ENCODE results near the gene YWHAE.
"Not testable (repeated sequence)": the region's sequence is repeated elsewhere in the genome, so short reads cannot be mapped to it uniquely, and the experiment has no call there.

The YWHAE gene

DNA sequence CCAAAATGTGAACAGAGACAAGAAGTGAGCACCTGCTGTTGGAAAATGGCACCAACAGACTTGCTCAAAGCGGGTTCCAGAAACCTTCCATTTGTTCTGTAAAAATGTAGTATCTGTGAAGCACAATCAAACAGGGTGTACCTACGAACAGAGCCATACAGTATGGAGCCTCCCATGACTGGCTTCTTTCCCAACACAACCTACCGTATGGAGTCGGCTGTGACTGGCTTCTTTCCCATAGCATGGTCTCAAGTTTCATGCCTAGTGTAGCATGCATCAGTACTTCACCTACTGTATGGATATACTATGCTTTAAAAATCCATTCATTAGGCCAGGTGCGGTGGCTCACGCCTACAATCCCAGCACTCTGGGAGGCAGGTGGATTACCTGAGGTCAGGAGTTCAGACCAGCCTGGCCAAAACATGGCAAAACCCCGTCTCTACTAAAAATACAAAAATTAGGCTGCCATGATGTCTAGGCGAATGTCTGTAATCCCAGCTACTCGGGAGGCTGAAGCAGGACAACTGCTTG is 26.2 kb downstream of the YWHAE start:
- DNase-seq: no peak

GRCh38 chr17:1372618-1373017 is 27.4 kb downstream of the YWHAE start:
- DNase-seq: no peak

- no peak for DNase-seq
Observed at GRCh38 chr17:1371893-1372590, 28.0 kb downstream of the YWHAE start.

DNA sequence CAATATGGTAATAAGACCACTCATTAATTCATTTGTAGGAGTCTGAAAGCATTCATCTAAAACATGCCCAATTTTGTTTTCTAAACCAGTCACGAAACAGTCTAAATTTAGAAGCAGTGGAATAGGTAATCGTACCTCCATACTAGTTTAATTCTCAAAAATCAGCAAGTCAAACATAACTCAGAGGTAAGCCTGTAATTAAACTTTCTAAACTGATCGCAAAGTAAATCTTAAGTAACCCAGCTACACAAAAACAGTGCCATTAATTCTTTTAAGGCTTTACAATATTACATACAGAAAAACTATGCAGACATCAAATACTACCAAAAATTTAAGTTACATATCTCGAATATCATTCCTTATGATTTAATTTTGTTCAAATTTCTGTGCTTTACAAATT is 31.4 kb downstream of the YWHAE start:
- DNase-seq: no peak

- no peak for DNase-seq
Observed at GRCh38 chr17:1367351-1367745, 32.7 kb downstream of the YWHAE start.

GRCh38 chr17:1366234-1366633 is 33.8 kb downstream of the YWHAE start:
- no peak for DNase-seq

GRCh38 chr17:1365445-1366039 is 34.5 kb downstream of the YWHAE start:
- DNase-seq: peak; percentile 58

- DNase-seq: no peak
Observed at GRCh38 chr17:1362964-1363363, 37.1 kb downstream of the YWHAE start.

- peak; percentile 35 for DNase-seq
Observed at GRCh38 chr17:1362065-1362848, 37.8 kb downstream of the YWHAE start.

- DNase-seq: peak; percentile 33
Observed at GRCh38 chr17:1360975-1361374, 39.0 kb downstream of the YWHAE start.

DNA sequence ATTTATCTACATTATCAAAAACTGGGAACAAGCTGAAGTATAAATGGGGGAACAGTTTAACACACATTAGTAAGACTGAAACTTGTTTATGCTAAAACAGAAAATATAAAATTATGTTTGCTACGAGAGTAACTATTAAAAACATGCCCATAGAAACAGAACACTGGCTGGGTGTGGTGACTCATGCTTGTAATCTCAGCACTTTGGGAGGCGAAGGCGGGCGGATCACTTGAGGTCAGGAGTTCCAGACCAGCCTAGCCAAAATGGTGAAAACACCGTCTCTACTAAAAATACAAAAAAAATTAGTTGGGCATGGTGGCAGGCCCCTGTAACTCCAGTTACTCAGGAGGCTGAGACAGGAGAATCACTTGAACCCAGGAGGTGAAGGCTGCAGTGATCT is 39.7 kb downstream of the YWHAE start:
- peak; percentile 47 for DNase-seq

- no peak for DNase-seq
Observed at GRCh38 chr17:1354030-1354429, 46.0 kb downstream of the YWHAE start.

- DNase-seq: not testable (repeated sequence)
Observed at GRCh38 chr17:1352530-1352929, 47.5 kb downstream of the YWHAE start.

DNA sequence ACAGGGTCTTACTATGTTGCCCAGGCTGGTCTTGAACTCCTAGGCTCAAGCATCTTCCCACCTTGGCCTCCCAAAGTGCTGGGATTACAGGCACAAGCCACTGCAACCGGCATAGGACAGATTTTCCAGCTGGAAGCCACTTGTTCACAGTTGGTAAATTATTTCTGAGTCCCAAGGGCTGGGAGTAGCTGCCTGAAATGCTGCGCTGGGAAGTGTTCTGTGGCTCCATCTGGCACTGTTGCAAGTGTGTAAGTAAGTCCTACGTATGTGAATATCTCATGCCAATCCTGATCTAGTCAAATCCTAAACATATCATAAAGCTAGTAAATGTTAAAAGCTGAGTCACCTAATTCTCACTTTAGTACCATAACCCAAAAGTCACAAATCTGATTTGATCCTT is 48.1 kb downstream of the YWHAE start:
- DNase-seq: no peak

GRCh38 chr17:1351275-1351674 is 48.7 kb downstream of the YWHAE start:
- no peak for DNase-seq

- DNase-seq: no peak
Observed at GRCh38 chr17:1347589-1348323, 52.3 kb downstream of the YWHAE start.

DNA sequence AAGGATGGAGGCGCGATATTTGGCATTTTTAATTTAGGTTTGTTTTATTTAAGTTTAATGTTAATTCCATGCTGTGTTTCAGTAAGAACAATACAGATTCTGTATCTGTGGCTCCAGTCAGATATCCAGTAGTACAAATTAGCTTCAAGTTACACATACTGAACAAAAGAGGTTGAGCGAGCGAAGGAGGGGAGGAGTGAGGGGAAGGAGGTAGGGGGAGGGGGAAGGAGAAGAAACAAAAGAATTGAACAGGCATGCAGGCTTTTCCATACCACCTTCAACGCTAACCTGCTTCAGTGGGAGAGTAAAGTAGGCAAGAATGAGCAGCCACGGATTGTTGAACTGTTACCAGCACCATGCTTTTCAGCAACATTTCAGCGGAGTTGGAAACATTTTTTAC is 55.5 kb downstream of the YWHAE start:
- DNase-seq: no peak

DNA sequence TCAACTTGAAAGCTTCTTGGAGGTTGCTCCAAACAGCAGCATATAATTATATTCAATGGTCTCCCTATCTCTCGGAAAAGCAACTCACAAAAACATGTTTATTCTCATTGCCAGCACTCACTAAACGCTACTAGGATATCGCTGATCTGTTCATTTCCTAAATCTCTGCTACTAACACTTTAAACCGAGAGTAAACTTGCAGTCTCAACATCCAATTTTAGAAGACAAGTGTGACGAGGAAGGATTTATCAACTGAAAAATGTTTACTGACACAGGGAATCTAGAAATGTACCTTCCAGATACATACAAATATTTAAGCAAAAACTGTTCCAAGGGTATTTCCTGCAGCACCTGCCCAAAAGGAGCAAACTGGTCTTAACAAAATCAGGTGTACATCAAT is 56.5 kb downstream of the YWHAE start:
- no peak for DNase-seq

DNA sequence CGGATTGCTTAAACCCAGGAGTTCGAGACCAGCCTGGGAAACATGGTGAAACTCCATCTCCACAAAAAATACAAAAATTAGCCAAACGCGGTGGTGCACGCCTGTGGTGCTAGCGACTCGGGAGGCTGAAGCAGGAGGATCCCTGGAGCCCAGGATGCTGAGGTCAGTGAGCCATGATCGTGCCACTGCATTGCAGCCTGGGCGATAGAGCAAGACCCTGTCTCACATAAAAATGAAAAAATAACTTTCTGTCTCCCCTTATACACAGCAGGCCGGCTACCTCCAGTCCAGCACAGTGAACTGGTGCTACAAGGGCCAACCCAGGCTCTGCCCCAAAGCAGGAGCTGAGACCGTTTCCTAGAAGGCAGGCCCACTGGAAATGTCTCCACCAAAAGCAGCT is 59.7 kb downstream of the YWHAE start:
- DNase-seq: no peak

- DNase-seq: no peak
Observed at GRCh38 chr17:1331708-1332107, 68.3 kb downstream of the YWHAE start.

GRCh38 chr17:1329745-1330343 is 70.2 kb downstream of the YWHAE start:
- DNase-seq: no peak

DNA sequence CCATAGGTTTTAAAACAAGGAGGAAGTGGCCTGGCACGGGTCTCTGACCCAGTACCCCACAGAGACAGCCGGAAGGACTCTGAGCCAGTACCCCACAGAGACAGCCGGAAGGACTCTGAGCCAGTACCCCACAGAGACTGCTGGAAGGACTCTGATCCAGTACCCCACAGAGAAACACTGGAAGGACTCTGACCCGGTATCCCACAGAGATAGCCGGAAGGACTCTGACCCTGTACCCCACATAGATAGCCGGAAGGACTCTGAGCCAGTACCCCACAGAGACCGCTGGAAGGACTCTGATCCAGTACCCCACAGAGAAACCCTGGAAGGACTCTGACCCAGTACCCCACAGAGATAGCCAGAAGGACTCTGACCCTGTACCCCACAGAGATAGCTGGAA is 71.6 kb downstream of the YWHAE start:
- no peak for DNase-seq

- no peak for DNase-seq
Observed at GRCh38 chr17:1325766-1326165, 74.3 kb downstream of the YWHAE start.

Measured in stimulated activated CD4-positive, alpha-beta T cell treated with anti-CD3 and anti-CD28 coated beads, Interleukin-15, amount 100 ng/mL, for 24 hours (primary cell).